Measurements from ENCODE around the gene TRIP12.
"Not testable (repeated sequence)": the region's sequence is repeated elsewhere in the genome, so short reads cannot be mapped to it uniquely, and the experiment has no call there.

Gene TRIP12

DNA sequence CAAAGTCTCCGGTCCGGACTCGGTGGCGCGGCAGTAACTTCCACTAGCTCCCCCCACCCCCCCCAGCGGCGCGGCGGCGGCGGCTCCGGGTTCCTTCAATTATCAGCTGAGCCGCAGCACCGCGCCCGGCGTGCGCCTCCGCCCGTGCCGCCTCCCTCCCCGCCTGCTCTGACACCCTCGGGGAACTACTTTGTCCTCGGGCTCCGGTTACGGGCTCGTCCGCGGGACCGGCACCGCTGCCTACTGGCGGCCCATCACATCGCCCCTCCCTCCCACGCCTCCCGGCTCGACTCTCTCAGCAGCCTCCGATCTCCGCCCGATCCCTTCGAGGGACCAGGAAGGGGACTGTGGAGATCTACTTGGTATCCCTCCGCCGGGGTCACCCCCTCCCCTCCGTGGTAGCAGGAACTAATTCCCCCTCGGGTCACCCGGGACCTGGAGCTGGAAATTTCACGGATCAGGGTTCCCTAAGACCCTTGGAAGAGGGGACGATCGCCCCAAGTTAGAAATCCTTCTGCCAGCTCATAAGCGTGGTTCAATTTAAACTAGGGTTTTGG lies at the start of gene TRIP12:
TRIP12 (minus strand) TSS at position 118 of the 557 bp plus-strand sequence. CDS start 41,930 bp downstream, outside the sequence.
- DNase-seq: peak; percentile 94

DNA sequence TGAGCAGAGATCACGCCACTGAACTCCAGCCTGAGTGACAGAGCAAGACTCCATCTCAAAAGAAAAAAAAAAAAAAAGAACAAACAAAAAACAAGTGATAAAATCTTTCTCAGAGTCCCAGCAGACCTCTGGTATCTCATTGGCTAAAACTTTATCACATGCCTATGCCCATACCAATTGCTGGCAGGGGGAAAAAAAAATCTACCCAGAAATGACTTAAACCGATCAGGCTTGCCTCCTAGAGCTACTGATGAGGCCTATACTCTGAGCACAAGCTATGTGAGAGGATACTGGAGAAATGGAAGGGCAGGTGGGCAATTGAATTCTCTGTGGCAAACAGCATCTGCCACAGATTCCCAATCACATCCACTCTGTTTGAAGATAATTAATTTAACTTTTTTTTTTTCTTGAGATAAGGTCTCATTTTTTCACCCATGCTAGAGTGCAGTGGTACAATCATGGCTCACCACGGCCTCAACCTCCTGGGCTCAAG lies 49.5 kb upstream of the TRIP12 start:
- no peak for DNase-seq

DNA sequence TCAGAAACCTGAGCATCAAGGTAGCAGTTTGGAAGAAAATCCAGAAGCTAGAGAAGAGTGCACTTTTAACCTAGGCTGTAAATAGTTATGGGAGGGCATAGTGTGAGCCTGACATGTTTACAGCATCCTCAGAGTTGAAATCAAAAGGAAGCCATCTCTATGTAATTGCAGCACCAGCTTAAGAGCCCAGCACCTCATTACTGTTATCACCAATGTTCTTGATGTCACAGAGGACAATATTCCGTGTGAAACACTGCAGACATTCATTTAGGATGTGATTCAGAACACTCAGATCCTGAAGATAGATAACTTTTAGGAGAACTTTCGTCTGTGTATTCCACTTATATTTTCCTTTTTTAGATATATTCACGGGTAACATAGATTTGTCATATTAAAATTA lies 48.6 kb upstream of the TRIP12 start:
- no peak for DNase-seq

DNA sequence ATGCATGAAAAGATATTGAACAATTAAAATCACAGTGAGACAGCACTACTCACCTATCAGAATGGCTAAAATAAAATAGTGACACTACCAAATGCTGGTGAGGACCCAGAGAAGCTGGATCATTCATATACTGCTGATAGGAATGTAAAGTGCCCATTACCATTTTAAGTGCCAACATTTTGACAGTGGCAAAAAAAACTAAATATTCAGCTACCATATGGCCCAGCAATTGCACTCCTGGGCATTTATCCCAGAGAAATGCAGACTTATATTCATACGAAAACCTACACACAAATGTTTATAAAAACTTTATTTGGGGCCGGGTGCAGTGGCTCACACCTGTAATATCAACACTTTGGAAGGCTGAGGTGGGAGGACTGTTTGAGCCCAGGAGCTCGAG lies 48.1 kb upstream of the TRIP12 start:
- DNase-seq: no peak

DNA sequence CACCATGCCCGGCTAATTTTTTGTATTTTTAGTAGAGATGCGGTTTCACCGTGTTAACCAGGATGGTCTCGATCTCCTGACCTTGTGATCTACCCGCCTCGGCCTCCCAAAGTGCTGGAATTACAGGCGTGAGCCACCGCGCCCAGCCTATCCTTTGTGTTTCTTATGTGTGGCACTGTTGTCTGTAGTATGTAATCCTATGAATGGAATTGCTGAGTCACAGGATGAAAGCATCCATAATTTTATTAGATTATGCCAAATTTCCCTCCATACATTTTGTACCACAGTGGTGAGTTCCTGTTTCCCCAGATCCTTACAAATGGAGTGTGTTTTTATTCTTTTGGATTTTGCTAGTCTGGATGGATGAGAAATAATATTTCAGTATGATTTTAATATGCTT lies 41.8 kb upstream of the TRIP12 start:
- DNase-seq: not testable (repeated sequence)

DNA sequence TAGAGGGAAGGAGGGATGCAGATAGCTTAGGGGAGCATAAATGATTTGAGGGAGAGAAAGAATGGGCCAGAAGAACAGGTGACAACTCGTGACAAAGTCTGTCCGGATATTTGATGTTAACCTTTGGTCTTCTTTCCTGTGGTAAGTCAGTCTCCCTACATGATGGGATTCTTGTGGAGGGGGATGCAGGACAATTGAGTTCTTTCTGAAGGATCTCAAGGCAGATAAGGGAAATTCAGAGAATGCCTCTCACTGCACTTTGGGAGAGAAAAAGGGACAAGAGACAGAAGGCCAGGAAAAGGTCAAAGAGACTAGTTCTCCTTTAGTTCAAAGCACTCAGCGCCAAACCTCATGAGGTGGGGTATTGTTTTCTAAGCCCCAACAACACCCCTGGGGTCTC lies 34.7 kb upstream of the TRIP12 start:
- DNase-seq: no peak

DNA sequence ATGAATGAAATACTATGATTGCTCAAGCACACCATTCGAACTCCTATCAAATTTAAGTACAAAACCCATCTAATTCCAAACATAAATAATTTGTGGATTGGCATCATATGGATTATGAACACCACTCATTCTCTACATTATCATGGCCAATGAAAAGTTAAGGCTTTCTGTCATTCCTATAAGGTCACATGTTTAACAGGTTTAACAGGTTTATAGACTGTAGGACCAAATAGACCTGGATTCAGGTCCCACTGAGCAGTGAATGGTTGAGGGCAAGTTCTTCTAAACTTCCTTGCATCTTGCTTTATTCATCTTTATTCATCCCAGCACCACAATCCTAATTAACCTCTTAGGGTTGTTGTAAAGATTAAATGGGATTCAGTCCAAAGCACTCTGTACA lies 33.9 kb upstream of the TRIP12 start:
- no peak for DNase-seq

DNA sequence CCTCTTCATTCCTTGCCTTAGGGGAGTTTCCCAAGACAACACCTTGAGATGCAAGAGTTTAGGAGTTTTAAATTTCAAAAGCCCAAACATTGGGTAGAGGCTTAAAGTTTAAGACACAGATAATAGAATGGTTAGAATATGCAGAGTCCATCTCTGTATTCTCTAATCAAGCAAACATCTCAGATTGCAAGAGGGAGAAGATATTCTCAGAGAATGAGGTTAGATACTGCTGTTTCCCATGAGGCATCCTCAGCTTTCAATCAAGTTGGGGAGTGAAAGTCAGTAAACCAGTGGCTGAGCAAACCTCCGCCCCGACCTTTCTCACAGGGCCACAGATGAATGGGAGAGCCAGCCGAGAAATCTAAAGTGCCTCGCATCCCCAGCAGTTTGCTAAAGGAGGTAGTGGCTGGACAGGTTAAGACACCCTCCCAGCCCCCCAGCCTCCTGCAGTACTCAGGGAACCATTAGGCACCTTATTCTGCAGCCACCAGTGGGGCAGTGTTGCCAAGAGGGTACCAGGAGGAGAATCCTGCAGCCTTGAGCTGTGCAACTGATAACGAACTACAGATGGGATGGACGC lies 30.5 kb upstream of the TRIP12 start:
- DNase-seq: no peak

DNA sequence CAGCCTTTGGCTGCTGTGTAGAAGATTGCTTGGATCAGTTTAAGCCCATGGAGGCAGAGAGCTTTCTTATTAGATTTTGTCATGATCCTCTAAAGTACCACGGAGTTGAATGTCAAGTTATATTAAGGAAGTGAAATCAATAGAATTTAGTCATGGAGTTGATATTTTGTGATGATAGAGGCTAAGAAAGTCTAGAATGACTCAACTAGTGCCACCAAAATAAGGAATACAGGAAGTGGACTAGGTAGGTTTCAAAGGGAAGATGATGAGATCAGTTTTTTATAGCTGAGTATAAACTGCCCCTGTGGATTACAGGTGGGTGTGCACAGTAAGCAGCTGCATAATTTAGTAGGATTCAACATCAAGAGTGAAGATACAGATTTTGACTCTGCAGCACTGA lies 25.7 kb upstream of the TRIP12 start:
- DNase-seq: no peak

DNA sequence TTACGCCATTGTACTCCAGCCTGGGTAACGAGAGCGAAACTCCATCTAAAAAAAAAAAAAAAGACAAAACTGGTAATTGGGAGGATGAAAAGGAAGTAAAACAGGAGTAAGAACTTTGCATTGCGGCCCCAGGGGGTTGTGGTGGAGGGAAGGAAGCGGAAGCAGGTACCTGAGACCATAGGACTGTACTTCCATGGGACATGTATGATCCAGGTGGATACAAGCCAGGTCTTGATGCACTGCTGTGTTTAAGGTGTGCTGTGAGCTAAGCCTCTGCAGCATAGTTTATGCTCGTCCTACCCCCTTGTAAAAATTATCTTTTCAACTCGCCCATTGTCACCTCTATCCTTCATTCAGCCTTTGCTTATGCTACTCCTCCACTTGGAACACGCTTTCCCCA lies 24.2 kb upstream of the TRIP12 start:
- no peak for DNase-seq

DNA sequence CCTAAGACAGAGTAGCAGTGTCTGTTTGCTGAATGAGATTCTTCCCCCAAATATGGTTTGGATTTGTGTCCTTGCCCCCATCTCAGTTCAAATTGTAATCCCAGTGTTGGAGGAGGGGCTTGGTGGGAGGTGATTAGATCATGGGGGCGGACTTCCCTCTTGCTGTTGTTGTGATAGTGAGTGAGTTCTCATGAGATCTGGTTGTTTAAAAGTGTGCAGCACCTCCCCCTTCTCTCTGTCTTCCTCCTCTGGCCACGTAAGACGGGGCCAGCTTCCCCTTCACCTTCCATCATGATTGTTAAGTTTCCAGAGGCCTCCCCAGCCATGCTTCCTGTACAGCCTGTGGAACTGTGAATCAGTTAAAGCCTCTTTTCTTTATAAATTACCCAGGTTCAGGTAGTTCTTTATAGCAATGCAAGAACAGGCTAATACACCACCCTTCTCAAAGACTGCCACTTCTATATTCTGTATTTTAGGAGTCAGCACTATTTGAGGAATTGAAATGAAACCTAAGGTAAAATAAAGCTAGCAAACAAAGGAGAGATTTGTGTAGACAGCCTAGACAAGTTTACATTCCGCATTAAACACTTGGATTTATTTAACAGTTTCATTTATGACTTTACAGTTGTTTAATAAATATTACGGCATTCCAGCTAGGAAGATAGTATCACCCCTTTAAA lies 22.1 kb upstream of the TRIP12 start:
- DNase-seq: no peak

DNA sequence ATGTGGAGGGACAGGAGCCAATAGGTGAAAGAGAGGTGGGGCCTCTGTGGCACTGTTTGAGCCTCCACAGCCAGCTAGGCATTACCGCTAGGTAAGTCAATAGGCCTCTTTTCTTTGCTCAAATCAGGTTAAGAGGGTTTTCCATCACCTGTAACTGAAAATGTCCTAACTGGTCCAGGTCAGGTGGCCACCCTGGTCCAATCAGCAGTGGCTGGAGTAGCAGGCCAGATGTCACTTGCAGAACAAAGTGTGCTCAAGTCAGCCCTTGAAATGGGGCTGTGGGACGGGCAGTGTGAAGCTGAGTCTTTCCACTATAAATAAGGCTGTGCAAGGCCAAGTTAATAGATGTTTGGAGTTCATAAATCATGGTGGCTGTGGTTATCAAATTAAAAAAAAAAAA lies 21.4 kb upstream of the TRIP12 start:
- no peak for DNase-seq

DNA sequence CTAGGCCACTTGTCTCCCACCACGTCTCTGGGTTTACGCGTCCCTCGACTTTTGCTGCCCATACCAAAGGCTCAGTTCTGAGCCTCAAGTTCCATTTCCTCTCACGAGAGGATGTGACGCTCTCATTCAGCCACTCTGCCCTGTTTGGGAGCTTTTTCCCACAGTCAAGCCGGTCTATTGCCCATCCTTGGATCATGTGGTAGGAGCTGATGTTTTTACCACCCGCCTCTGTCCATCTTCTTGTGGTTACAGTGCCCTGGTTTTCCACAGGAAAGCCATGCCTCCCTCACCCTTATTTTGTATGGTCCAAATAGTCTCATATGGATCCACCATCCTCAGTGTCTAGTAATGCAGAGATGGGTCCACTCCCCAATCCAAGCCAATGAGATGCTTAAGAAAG lies 20.9 kb upstream of the TRIP12 start:
- no peak for DNase-seq

DNA sequence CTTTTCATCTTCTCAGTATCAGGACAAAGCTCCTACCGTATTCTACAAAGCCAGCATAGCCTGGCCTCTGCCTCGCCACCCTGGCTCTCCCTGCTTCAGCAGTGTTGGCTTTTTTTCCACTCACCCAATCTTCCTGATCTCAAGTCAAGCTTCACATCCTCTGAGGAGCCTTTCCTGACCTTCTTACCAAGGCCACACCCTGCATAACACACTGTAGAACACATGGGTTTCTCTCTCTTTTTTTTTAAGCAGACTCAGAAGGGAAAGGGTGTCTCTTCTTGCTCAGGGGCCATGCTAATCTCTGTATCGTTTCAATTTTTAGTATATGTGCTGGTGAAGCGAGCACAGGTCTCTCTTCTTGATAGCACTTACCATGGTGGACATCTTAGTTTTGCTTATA lies 15.7 kb upstream of the TRIP12 start:
- no peak for DNase-seq

DNA sequence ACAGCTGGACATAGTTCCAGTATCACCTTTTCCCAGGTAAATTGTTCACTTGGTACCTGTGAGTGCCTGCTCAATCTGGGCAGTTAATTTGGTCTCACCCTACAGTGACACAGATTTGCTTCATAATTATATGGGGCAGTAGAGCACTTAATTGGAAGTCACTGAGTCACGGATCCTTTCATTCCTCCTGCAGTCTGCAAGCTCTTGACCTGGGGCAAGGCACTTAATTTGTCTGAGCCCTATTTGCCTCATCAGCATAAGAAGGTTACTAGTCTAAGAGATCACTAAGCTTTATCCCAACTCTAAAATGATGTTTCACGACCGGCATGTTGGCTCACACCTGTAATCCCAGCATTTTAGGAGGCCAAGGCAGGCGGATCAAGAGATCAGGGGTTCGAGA lies 9.4 kb upstream of the TRIP12 start:
- DNase-seq: no peak

DNA sequence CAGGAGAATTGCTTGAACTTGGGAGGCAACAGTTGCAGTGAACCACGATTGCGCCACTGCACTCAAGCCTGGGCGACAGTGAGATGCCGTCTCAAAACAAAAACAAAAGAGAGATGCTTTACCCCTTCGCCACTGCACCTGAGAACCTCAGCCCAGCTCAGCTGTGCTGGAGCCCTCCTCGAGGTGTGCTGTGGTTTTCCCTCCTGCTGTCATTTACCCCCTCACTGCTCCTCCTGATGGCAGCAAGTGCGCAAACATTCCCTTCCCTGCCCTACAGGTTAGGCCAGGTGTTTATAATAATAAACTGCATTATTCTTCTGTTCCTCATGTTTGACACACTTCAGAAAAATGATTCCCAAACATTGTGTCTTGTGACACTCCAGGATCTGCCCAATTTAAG lies 8.8 kb upstream of the TRIP12 start:
- no peak for DNase-seq

DNA sequence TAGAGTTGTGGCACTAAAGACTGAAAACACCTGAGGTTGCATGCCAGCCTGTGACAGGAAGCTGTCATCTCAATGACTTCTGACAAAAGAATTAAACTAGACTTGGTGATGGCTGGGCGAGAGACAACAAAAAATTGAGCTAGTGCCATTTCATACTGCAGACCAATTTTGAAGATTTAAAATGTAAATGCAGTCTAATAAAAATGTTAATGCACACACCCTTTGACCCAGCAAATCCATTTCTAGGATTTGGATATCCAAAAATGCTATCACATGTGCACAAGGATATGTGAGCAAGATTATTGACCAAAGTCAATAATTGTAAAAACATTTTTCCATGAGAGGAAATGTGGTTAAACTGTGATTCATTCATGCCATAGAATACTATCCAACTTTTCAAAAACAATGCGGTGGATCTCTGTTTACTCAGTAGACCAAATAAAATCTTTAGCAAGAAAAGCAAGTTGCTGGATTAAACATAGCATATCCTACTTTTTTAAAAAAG lies 6.1 kb upstream of the TRIP12 start:
- no peak for DNase-seq

DNA sequence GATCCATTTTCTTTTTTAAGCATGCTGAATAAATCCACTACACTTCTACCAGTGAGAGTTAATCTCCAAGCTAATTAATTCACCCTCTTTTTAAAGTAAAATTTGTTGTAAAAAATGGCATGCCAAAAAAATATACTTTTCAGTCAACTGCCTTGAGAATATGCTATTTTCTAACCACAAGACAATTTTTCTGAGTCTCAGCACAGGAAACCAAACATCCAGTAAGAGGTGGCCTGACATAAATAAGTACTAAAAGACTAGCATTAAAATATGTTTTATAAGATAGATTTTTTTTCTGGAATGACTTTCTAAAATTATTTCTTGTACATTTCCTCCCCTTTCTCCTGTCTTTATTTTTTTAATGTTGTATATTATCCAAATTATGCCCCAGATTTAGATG lies 3.4 kb upstream of the TRIP12 start:
- DNase-seq: no peak

DNA sequence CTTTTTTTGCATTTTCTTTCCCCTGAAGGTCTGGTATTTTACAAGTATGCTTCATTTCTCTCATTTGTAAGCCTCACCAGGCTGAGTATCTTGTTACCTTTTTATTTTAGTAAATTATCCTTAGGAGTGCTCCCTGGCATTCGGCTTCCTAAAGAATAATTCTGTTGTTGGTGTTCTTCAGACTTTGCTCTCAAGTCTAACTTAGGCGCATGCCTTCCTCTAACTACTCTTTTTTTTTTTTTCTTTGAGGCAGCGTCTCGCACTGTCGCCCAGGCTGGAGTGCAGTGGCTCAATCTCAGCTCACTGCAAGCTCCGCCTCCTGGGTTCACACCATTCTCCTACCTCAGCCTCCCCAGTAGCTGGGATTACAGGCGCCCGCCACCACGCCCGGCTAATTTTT lies 2.7 kb upstream of the TRIP12 start:
- DNase-seq: not testable (repeated sequence)

DNA sequence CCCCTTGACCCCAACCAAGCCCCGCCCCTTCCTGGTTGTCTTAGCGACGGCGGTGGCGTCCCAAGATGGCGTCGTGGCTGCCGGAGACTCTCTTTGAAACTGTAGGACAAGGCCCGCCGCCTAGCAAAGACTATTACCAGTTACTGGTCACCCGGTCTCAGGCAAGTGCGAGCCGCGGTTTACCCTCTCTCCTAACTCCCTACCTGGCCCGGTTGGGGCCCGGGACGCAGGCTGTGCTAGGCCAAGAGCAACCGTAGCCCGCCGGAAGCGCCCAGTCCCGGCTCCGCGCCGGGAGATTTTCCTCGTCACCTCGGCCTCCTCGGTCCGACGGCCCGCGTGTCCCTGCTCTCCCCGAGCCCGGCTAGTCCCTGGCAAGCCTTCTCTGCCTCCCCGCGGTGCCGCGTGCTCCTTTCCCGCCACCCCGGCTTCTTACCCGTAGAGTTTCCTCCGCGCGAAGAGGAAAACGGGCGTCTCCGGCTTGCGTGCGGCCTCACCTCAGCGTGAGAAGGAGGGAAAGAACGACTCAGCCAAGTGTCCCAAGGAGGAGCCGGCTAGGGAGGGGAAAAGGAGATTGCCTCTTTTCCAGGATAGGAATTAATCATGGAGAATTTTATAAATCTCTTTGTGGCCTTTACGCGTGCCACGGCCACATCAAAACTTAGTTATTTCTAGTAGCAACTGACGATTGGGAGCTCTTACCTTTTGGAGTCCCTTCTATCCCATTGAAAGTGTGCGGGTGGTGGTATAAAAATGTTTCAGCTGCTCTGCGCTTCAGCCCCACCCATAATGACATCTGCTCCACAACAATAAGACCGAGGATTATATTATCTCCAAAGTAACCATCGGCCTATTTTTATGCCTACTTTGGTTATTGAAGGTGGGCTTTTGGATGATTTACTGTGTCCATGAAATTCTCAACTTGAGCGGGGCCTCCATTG lies 909 bp upstream of the TRIP12 start, which contains the start of gene FBXO36:
FBXO36 (plus strand) TSS at position 55 of the 938 bp plus-strand sequence; CDS start at position 66, 11 bp downstream.
- DNase-seq: peak; percentile 89

DNA sequence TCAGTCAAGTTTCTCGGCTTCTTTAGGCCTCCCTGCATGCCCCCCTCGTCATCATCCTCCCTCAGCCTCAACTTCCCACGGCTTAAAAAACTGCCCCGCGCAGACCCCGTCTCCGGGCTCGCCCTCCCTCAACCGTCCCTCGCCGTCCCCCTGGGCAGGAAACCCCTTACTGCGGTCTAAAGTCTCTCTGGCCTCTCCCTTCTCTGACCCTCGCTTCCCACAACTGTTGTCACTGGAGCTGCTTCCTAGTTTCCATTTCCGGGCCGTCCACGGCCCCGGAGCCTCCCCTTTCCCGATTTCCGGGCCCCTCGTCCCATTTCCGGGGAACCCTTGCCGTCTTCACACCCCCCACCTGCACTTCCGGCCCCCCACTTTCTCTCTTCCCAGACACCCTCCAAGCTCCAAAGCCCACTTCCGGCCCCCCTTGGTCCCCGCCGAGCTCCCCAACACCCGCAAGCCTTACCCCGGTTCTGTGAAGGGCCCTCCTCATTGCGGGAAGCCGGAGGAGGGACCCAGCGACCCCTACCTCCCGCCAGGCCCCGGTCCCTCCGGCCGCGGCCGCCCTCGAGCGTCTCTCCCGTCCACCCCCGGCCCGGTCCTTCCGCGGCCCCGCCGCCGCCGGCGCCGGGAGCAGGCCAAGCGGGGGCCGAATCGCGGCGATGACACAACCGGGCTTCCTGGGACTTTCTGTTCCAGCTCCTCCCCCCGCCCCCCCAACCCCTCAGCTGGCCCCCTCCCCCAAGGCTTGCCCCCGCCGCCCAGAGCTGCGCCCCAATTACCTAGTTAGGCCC lies 513 bp downstream of the TRIP12 start:
- peak; percentile 81 for DNase-seq

DNA sequence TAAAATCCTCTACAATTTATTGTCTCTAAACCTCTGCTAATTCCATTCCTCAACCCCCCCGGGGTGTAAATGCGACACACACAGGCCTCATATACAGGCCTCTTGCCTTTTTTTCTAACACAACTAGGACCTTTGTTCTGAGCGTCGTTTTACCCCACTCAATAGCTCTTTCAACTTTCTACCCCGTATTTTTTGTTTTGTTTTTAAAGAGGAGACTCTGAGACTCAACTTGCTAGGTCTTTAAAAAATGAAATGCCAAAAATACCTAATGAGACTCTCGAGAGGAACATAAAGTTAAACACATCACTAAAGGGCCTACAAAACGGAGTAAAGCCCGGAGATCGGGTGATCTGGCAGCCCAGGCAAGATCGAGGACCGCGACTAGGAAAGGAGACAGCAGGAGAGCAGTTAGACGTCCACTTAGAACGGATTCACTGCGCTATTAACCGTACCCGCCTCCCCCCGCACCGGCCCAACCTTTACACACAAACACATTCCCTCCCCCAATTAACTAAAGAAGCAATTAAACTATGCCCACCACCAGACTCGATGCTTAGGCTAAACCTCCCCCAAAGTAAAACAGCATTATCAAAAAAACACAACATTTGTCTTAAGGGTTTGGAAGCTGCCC lies 1.7 kb downstream of the TRIP12 start:
- DNase-seq: peak; percentile 34

All from hematopoietic multipotent progenitor cell treated with erythropoietin and hydrocortisone succinate and interleukin-3 and kit ligand, for 8 days (in vitro differentiated cells).